ENCODE measurements around the gene PTPN6. TPM values are rescaled to one million over a fixed set of nuclear protein-coding genes. Genes with fewer than 3 reads are reported as not detected.

Gene PTPN6
- total and polyA plus RNA-seq, 4 donors = 38.2 to 222 (median 170) TPM

- Histone ChIP-seq H3K9ac (ENCODE audit: insufficient read depth in 1 of 2, low read length in 2 of 2) (no peak overlapping the region), H3K9me3 (ENCODE audit: control insufficient read depth in 4 of 4, insufficient read depth in 3 of 4, low read length in 3 of 4) (no peaks in the 10 kb centered on the region), H3K27ac (ENCODE audit: low read depth in 1 of 2, low read length in 1 of 2) (no peak overlapping the region), H3K36me3 (ENCODE audit: control insufficient read depth in 4 of 4, insufficient read depth in 4 of 4, low read length in 4 of 4) (peaks cover 0 to 8% (median under 1%) of the 10 kb centered on the region in 4 donors), H3K4me1 (ENCODE audit: control insufficient read depth in 5 of 5, insufficient read depth in 5 of 5, low read length in 5 of 5) (peaks cover 8 to 34% (median 19%) of the 10 kb centered on the region in 5 donors), H3K4me3 (no peak overlapping the region), H3K27me3 (ENCODE audit: control insufficient read depth in 3 of 3, insufficient read depth in 3 of 3, low read length in 2 of 3) (no peaks in the 10 kb centered on the region)
- no peak for TF ChIP-seq CTCF (IDR thresholded peaks at IDR 0.05; ENCODE audit: control extremely low read depth, extremely low read depth)
- DNase-seq (no peak), ATAC-seq (ENCODE audit: insufficient read depth, low FRiP score) (no peak)
- 63 to 77% methylated on average over 9 of the region's 9 CpGs for WGBS, 2 donors
These were observed 28.9 kb upstream of the PTPN6 start for GRCh38 chr12:6921996-6922946.

GRCh38 chr12:6923003-6923732 lies 28.0 kb upstream of the PTPN6 start:
- Histone ChIP-seq H3K9me3 (ENCODE audit: control insufficient read depth in 4 of 4, insufficient read depth in 3 of 4, low read length in 3 of 4) (no peaks in the 10 kb centered on the region), H3K27ac (ENCODE audit: low read depth in 1 of 2, low read length in 1 of 2) (peak overlapping the region in 1 of 2 donors; percentile 2), H3K36me3 (ENCODE audit: control insufficient read depth in 4 of 4, insufficient read depth in 4 of 4, low read length in 4 of 4) (peaks cover 0 to 4% (median under 1%) of the 10 kb centered on the region in 4 donors), H3K27me3 (ENCODE audit: control insufficient read depth in 3 of 3, insufficient read depth in 3 of 3, low read length in 2 of 3) (no peaks in the 10 kb centered on the region), H3K4me1 (ENCODE audit: control insufficient read depth in 5 of 5, insufficient read depth in 5 of 5, low read length in 5 of 5) (peaks cover 8 to 35% (median 19%) of the 10 kb centered on the region in 5 donors), H3K4me3 (no peak overlapping the region), H3K9ac (ENCODE audit: insufficient read depth in 1 of 2, low read length in 2 of 2) (no peak overlapping the region)
- no peak for TF ChIP-seq CTCF (IDR thresholded peaks at IDR 0.05; ENCODE audit: control extremely low read depth, extremely low read depth)
- no peak for DNase-seq
- ATAC-seq (ENCODE audit: insufficient read depth, low FRiP score) = no peak
- 83 to 85% methylated on average over 10 of the region's 10 CpGs for WGBS, 2 donors

GRCh38 chr12:6923851-6924250 lies 27.3 kb upstream of the PTPN6 start:
- Histone ChIP-seq H3K4me1 (ENCODE audit: control insufficient read depth in 5 of 5, insufficient read depth in 5 of 5, low read length in 5 of 5) (peaks cover 8 to 35% (median 19%) of the 10 kb centered on the region in 5 donors), H3K9ac (ENCODE audit: insufficient read depth in 1 of 2, low read length in 2 of 2) (no peak overlapping the region), H3K9me3 (ENCODE audit: control insufficient read depth in 4 of 4, insufficient read depth in 3 of 4, low read length in 3 of 4) (no peaks in the 10 kb centered on the region), H3K27ac (ENCODE audit: low read depth in 1 of 2, low read length in 1 of 2) (peak overlapping the region in 1 of 2 donors; percentile 2), H3K27me3 (ENCODE audit: control insufficient read depth in 3 of 3, insufficient read depth in 3 of 3, low read length in 2 of 3) (no peaks in the 10 kb centered on the region), H3K36me3 (ENCODE audit: control insufficient read depth in 4 of 4, insufficient read depth in 4 of 4, low read length in 4 of 4) (peaks cover 0 to 4% (median under 1%) of the 10 kb centered on the region in 4 donors), H3K4me3 (no peak overlapping the region)
- DNase-seq (no peak), ATAC-seq (ENCODE audit: insufficient read depth, low FRiP score) (no peak)
- 52 to 62% methylated on average over 6 of the region's 6 CpGs for WGBS, 2 donors
- TF ChIP-seq CTCF (IDR thresholded peaks at IDR 0.05; ENCODE audit: control extremely low read depth, extremely low read depth) = no peak
